GM18511 (cell line): Measurements from ENCODE around the gene ZNF503.

Experiments
- ATAC-seq: cut with Tn5 transposase; IDR thresholded peaks from one replicate; pipeline ENCODE4 v1.9.1; 2021; ENCODE audit warnings: mild to moderate bottlenecking, moderate library complexity; ENCODE audit not compliant: unreplicated experiment

The ZNF503 gene

DNA sequence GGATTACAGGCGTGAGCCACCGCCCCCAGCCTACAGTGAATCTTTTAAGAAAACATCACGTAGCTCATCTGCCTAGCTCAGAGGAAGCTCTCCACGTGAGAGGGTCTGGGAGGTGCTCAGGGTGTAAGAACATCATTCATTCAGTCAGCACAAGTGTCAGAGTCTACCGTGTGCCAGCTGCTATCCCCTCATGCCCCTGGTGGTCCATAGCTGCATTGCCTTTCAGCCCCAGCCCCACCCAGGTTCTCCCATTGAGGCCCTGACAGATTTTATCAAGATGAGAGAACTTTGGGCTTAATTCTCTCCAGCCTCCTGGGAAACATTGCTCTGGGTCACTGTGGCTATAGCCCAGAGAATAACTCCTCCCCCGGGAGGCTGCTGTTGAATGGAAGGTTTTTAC, 45.1 kb downstream of the ZNF503 start:
- no peak for ATAC-seq

DNA sequence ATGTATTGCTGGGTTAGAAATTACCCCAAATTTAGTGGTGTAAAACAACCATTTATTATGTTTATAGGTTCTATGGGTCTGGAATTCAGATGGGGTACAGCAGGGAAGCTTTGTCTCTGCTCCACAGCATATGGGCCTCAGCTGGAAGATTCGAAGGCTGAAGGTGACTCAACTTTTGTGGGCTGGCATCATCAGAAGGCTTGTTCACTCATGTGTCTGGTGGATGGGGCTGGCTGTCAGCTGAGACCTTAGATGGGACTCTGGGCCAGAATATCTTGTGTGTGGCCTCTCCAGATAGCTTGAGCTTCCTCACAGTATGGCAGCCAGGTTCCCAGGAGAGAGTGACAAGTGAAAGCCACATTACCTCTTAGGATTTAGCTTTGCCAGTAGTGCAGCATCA, 45.9 kb downstream of the ZNF503 start:
- ATAC-seq = no peak

DNA sequence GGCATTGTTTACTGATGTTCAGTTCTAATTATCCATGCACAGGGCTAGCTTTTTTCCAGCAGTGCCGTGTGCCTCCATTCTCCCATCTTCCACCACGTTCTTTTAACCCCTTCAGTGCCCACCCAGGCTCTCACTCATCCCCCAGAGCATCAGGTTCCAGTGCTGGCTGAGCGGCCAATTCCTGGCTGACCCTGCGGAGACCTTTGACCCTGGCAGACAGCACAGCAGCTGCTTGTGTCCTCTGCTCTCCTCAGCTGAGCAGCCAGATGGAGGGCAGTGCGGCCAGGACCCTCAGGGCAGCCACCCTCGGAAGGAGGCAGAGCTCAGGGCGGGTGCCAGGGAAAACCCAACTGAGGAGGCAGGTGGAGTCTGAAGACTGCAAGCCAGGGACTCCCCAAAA, 48.4 kb downstream of the ZNF503 start:
- no peak for ATAC-seq

DNA sequence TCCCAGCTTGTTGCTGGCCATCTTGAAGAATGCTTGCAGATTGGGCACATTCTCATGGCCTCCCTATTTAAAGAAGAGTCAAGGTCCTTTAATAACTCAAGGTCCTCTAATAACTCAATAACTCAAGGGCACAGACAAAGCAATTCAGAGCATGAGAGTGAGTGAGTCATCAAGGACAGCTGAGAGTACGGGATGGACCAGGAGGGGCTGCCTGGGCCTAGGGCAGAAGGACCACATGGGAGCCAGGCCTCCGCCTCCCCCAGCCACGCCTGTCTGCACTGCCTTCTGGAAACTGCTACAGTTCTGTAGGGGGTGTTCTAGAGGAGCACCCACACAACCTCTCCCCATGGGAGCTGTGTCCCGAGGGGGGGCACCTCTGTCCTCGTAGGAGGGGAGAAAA, 48.9 kb downstream of the ZNF503 start:
- ATAC-seq = no peak

DNA sequence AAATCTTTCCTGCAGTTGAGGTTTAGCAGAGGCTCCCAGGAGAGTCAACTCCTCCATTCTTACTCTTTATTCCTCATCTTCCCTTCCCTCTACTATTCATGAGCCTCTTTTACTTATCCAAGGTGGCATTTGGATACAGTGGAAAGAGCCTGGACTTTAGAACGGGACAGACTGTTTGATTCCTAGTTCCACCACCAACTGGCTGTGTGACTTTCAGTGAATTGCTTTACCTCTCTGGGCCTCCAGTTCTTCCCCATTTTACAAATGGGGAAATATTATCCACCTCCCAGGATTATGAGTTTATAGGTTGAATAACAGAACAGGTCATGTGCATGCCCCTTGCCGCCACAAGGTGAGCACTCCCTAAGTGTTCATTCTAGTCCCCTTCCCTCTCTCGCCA, 49.9 kb downstream of the ZNF503 start:
- no peak for ATAC-seq

DNA sequence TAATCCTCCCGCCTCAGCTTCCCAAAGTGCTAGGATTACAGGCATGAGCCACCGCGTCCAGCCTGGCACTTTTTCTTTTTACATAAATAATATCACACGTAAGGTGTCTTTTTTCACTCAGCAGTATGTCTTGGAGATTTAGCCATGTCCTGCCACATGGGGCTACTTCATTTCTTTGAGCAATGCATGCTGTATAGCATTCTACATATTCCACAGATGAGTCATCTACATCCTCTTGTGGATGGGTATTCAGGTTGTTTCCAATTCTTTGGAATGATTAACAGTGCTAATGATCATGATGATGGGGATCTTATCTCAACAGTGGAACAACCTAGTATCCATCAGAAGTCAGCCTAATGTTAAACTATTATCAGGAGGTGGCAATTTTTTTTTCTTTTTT, 50.8 kb downstream of the ZNF503 start:
- no peak for ATAC-seq
